Measurements from ENCODE around the gene CCDC91. TPM values are rescaled to one million over a fixed set of nuclear protein-coding genes. Genes with fewer than 3 reads are reported as not detected.

Gene CCDC91
- total RNA-seq, 2 donors from 2014 or later, result 17.6 to 20.2 TPM

GRCh38 chr12:28278499-28278898, 88.2 kb downstream of the CCDC91 start:
- no peak for DNase-seq
- no peak overlapping the region for H3K4me3 Mint-ChIP-seq
- H3K27ac Mint-ChIP-seq, result no peak overlapping the region
- H3K9me3 Mint-ChIP-seq, result peaks cover 7 to 10% of the 10 kb centered on the region in 2 donors
- H3K27me3 Mint-ChIP-seq (ENCODE audit: low read depth), result no peaks in the 10 kb centered on the region
- H3K4me1 Mint-ChIP-seq (ENCODE audit: low read depth), result peaks cover 10% of the 10 kb centered on the region
- no peak for ATAC-seq (replicated peaks in 1 of 2)
- peaks cover 8 to 11% of the 10 kb centered on the region in 2 donors for H3K36me3 Mint-ChIP-seq (ENCODE audit: insufficient read depth in 2 of 2)

- H3K4me1 Mint-ChIP-seq (ENCODE audit: low read depth), result peaks cover 10% of the 10 kb centered on the region
- H3K4me3 Mint-ChIP-seq, result no peak overlapping the region
- no peak overlapping the region for H3K27ac Mint-ChIP-seq
- ATAC-seq (replicated peaks in 1 of 2) (no peak), DNase-seq (no peak)
- H3K27me3 Mint-ChIP-seq (ENCODE audit: low read depth), result no peaks in the 10 kb centered on the region
- H3K36me3 Mint-ChIP-seq (ENCODE audit: insufficient read depth in 2 of 2), result peaks cover 8 to 14% of the 10 kb centered on the region in 2 donors
- H3K9me3 Mint-ChIP-seq, result peaks cover 7 to 8% of the 10 kb centered on the region in 2 donors
Measured at GRCh38 chr12:28278960-28279359, 88.7 kb downstream of the CCDC91 start.

- Mint-ChIP-seq H3K36me3 (ENCODE audit: insufficient read depth in 2 of 2) (peaks cover 19 to 32% of the 10 kb centered on the region in 2 donors), H3K9me3 (peaks cover 16 to 20% of the 10 kb centered on the region in 2 donors), H3K27ac (no peak overlapping the region), H3K27me3 (ENCODE audit: low read depth) (no peaks in the 10 kb centered on the region), H3K4me1 (ENCODE audit: low read depth) (no peaks in the 10 kb centered on the region), H3K4me3 (no peak overlapping the region)
- ATAC-seq (replicated peaks in 1 of 2), result no peak
- no peak for DNase-seq
Measured at GRCh38 chr12:28286352-28286751, 96.1 kb downstream of the CCDC91 start.

GRCh38 chr12:28290262-28290661, 100.0 kb downstream of the CCDC91 start:
- no peaks in the 10 kb centered on the region for H3K4me1 Mint-ChIP-seq (ENCODE audit: low read depth)
- ATAC-seq (replicated peaks in 1 of 2) (no peak), DNase-seq (no peak)
- no peak overlapping the region for H3K4me3 Mint-ChIP-seq
- no peaks in the 10 kb centered on the region for H3K27me3 Mint-ChIP-seq (ENCODE audit: low read depth)
- peaks cover 19 to 30% of the 10 kb centered on the region in 2 donors for H3K36me3 Mint-ChIP-seq (ENCODE audit: insufficient read depth in 2 of 2)
- peaks cover 13 to 16% of the 10 kb centered on the region in 2 donors for H3K9me3 Mint-ChIP-seq
- peak overlapping the region; percentile 38 for H3K27ac Mint-ChIP-seq

- Mint-ChIP-seq H3K27me3 (ENCODE audit: low read depth) (no peaks in the 10 kb centered on the region), H3K36me3 (ENCODE audit: insufficient read depth in 2 of 2) (peaks cover 15 to 29% of the 10 kb centered on the region in 2 donors), H3K27ac (no peak overlapping the region), H3K4me1 (ENCODE audit: low read depth) (no peaks in the 10 kb centered on the region), H3K9me3 (peaks cover 13 to 16% of the 10 kb centered on the region in 2 donors), H3K4me3 (no peak overlapping the region)
- DNase-seq, result no peak
- ATAC-seq (replicated peaks in 1 of 2), result no peak
Measured at GRCh38 chr12:28292699-28293098, 102.4 kb downstream of the CCDC91 start.

GRCh38 chr12:28294300-28294699, 104.0 kb downstream of the CCDC91 start:
- Mint-ChIP-seq H3K36me3 (ENCODE audit: insufficient read depth in 2 of 2) (peaks cover 10 to 18% of the 10 kb centered on the region in 2 donors), H3K4me3 (no peak overlapping the region), H3K27me3 (ENCODE audit: low read depth) (no peaks in the 10 kb centered on the region), H3K27ac (no peak overlapping the region), H3K9me3 (peaks cover 8% of the 10 kb centered on the region in 2 donors), H3K4me1 (ENCODE audit: low read depth) (peaks cover 4% of the 10 kb centered on the region)
- ATAC-seq (replicated peaks in 1 of 2) (no peak), DNase-seq (no peak)

- Mint-ChIP-seq H3K4me3 (no peak overlapping the region), H3K4me1 (ENCODE audit: low read depth) (peaks cover 7% of the 10 kb centered on the region), H3K27ac (no peak overlapping the region), H3K9me3 (no peaks in the 10 kb centered on the region), H3K36me3 (ENCODE audit: insufficient read depth in 2 of 2) (peaks cover 2 to 6% of the 10 kb centered on the region in 2 donors), H3K27me3 (ENCODE audit: low read depth) (no peaks in the 10 kb centered on the region)
- no peak for ATAC-seq (replicated peaks in 1 of 2)
- DNase-seq, result no peak
Measured at GRCh38 chr12:28296287-28296686, 106.0 kb downstream of the CCDC91 start.

- H3K4me3 Mint-ChIP-seq, result no peak overlapping the region
- DNase-seq (no peak), ATAC-seq (replicated peaks in 1 of 2) (no peak)
- H3K36me3 Mint-ChIP-seq (ENCODE audit: insufficient read depth in 2 of 2), result no peaks in the 10 kb centered on the region
- H3K27ac Mint-ChIP-seq, result no peak overlapping the region
- no peaks in the 10 kb centered on the region for H3K27me3 Mint-ChIP-seq (ENCODE audit: low read depth)
- H3K9me3 Mint-ChIP-seq, result peaks cover 0 to 5% of the 10 kb centered on the region in 2 donors
- H3K4me1 Mint-ChIP-seq (ENCODE audit: low read depth), result peaks cover 12% of the 10 kb centered on the region
Measured at GRCh38 chr12:28303192-28303591, 112.9 kb downstream of the CCDC91 start.

GRCh38 chr12:28306535-28306934, 116.3 kb downstream of the CCDC91 start:
- peaks cover 3 to 10% of the 10 kb centered on the region in 2 donors for H3K36me3 Mint-ChIP-seq (ENCODE audit: insufficient read depth in 2 of 2)
- H3K4me1 Mint-ChIP-seq (ENCODE audit: low read depth), result peaks cover 5% of the 10 kb centered on the region
- ATAC-seq (replicated peaks in 1 of 2) (no peak), DNase-seq (no peak)
- H3K27me3 Mint-ChIP-seq (ENCODE audit: low read depth), result no peaks in the 10 kb centered on the region
- no peak overlapping the region for H3K4me3 Mint-ChIP-seq
- no peak overlapping the region for H3K27ac Mint-ChIP-seq
- H3K9me3 Mint-ChIP-seq, result peaks cover 0 to 5% of the 10 kb centered on the region in 2 donors

GRCh38 chr12:28308891-28309290, 118.6 kb downstream of the CCDC91 start:
- Mint-ChIP-seq H3K4me1 (ENCODE audit: low read depth) (no peaks in the 10 kb centered on the region), H3K36me3 (ENCODE audit: insufficient read depth in 2 of 2) (peaks cover 3 to 11% of the 10 kb centered on the region in 2 donors), H3K27ac (no peak overlapping the region), H3K27me3 (ENCODE audit: low read depth) (no peaks in the 10 kb centered on the region), H3K4me3 (no peak overlapping the region), H3K9me3 (peaks cover 0 to 2% of the 10 kb centered on the region in 2 donors)
- ATAC-seq (replicated peaks in 1 of 2) (no peak), DNase-seq (no peak)

- H3K9me3 Mint-ChIP-seq, result peaks cover 3 to 9% of the 10 kb centered on the region in 2 donors
Measured at GRCh38 chr12:28313631-28314030, 123.4 kb downstream of the CCDC91 start.

GRCh38 chr12:28316049-28316448, 125.8 kb downstream of the CCDC91 start:
- Mint-ChIP-seq H3K27ac (no peak overlapping the region), H3K9me3 (peaks cover 3 to 9% of the 10 kb centered on the region in 2 donors), H3K4me3 (no peak overlapping the region), H3K4me1 (ENCODE audit: low read depth) (no peaks in the 10 kb centered on the region), H3K27me3 (ENCODE audit: low read depth) (no peaks in the 10 kb centered on the region), H3K36me3 (ENCODE audit: insufficient read depth in 2 of 2) (peaks cover 6 to 7% of the 10 kb centered on the region in 2 donors)
- DNase-seq, result no peak
- ATAC-seq (replicated peaks in 1 of 2), result no peak

More at GRCh38 chr12:28313631-28314030, 123.4 kb downstream of the CCDC91 start:
- H3K4me1 Mint-ChIP-seq (ENCODE audit: low read depth), result no peaks in the 10 kb centered on the region
- H3K36me3 Mint-ChIP-seq (ENCODE audit: insufficient read depth in 2 of 2), result peaks cover 6 to 11% of the 10 kb centered on the region in 2 donors
- no peak overlapping the region for H3K4me3 Mint-ChIP-seq
- no peak overlapping the region for H3K27ac Mint-ChIP-seq
- no peak for ATAC-seq (replicated peaks in 1 of 2)
- DNase-seq, result no peak
- H3K27me3 Mint-ChIP-seq (ENCODE audit: low read depth), result no peaks in the 10 kb centered on the region

GRCh38 chr12:28318273-28318672, 128.0 kb downstream of the CCDC91 start:
- H3K4me3 Mint-ChIP-seq, result no peak overlapping the region
- no peak overlapping the region for H3K27ac Mint-ChIP-seq
- peaks cover 3 to 7% of the 10 kb centered on the region in 2 donors for H3K9me3 Mint-ChIP-seq
- no peaks in the 10 kb centered on the region for H3K4me1 Mint-ChIP-seq (ENCODE audit: low read depth)
- H3K27me3 Mint-ChIP-seq (ENCODE audit: low read depth), result no peaks in the 10 kb centered on the region
- DNase-seq (no peak), ATAC-seq (replicated peaks in 1 of 2) (no peak)
- H3K36me3 Mint-ChIP-seq (ENCODE audit: insufficient read depth in 2 of 2), result peaks cover 5 to 6% of the 10 kb centered on the region in 2 donors

- no peak for ATAC-seq (replicated peaks in 1 of 2)
- no peak for DNase-seq
- Mint-ChIP-seq H3K27me3 (ENCODE audit: low read depth) (no peaks in the 10 kb centered on the region), H3K27ac (no peak overlapping the region), H3K4me1 (ENCODE audit: low read depth) (no peaks in the 10 kb centered on the region), H3K4me3 (no peak overlapping the region), H3K9me3 (peaks cover 3 to 7% of the 10 kb centered on the region in 2 donors), H3K36me3 (ENCODE audit: insufficient read depth in 2 of 2) (peaks cover 4 to 5% of the 10 kb centered on the region in 2 donors)
Measured at GRCh38 chr12:28320353-28320752, 130.1 kb downstream of the CCDC91 start.

All from activated T-cell treated with anti-CD3 and anti-CD28 coated beads, Interleukin-2, amount 50 U/mL, for 72 hours (primary cell).